ENCODE measurements around the gene B4GALNT3. TPM values are rescaled to one million over a fixed set of nuclear protein-coding genes. Genes with fewer than 3 reads are reported as not detected.

Gene B4GALNT3
- total and polyA plus RNA-seq, 2 of the 13 experiments (the other 11 are each of a cell fraction or from before 2014, with no cell fraction given), result 3.2 to 4.4 TPM

DNA sequence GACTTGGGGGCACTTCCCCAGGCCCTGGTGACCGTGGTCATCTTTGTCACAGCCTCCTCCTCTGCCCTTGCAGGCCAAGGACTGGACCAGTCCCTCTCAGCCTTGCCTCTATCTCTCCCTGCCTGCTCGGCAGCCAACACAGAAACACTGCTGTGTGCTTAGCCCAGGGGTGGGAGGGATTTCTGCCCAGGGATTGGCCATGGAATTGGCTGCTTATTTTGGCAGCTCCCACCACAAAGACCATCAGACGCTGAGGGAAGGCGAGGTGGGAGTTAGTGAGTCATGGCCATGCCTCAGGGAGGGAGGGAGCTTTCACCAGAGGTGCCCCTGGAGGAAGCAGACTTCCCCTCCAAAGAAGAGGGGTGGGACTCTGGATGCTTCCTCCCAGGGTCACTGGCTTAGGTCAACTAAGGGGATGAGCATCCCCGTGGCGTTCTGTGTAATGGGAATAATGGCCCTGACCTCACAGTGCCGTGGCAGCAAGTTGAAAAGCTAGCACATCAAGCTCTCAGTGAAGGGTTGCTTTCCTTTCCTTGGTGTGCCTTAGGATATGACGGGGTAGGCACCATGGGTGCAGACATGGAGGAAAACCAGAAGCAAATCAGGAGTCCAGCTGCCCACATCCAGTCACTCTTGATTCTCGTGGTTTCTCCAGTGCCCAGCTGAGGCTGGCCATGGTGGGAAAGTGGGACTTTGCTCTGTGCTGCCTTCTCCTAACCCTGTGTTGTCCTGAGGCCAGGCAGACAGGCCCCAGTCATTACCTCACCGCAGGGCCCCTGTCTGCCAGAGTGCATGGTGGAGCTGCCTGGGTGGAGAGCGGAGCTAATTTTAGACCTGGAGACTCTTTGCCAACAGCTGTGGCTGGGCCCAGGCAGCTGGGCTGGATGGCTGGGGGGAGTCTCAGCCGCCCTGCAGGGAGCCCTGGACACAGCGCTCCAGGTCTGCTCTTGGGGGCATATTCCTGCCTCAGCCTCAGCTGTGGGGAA lies 21.4 kb downstream of the B4GALNT3 start:
- Histone ChIP-seq H3K4me3 (replicated peaks in 1 of 3; ENCODE audit: insufficient read depth in 1 of 3, low read depth in 2 of 3, low read length in 3 of 3) (no peak overlapping the region), H4K20me1 (ENCODE audit: insufficient read depth, low read length) (no peaks in the 10 kb centered on the region), H3K27me3 (ENCODE audit: control insufficient read depth in 1 of 2, insufficient read depth in 2 of 2, low read length in 2 of 2) (no peaks in the 10 kb centered on the region), H3K36me3 (replicated peaks in 1 of 2; ENCODE audit: control insufficient read depth in 1 of 2, insufficient read depth in 2 of 2, low read length in 2 of 2) (no peaks in the 10 kb centered on the region), H3K9me3 (ENCODE audit: low read length) (no peaks in the 10 kb centered on the region), H3K79me2 (ENCODE audit: insufficient read depth, low read length) (no peaks in the 10 kb centered on the region), H3K4me2 (ENCODE audit: low read depth, low read length) (peak overlapping the region; percentile 13), H3K27ac (ENCODE audit: extremely low read length, insufficient read depth, low read length) (no peak overlapping the region), H2AFZ (ENCODE audit: low read length) (no peak overlapping the region), H3K4me1 (ENCODE audit: insufficient read depth, low read length) (peaks cover 14% of the 10 kb centered on the region), H3K9ac (ENCODE audit: insufficient read depth, low read depth, low read length) (no peak overlapping the region)
- ChIA-PET CTCF (ENCODE audit: low intra/inter-chr PET ratio, low total read pairs) (interaction anchor here (0.7 kb wide), 1 partner anchor 28 kb away, joined by 3 read pairs; no protein-coding TSS in a partner anchor), POLR2A (no interaction called here)
- intact Hi-C loops (cut with micrococcal nuclease; ENCODE audit: unreplicated experiment) (no loop called here), in situ Hi-C loops (cut with HindIII; ENCODE audit: extremely low pct_ligation_motif_present, low pct_unique_long_range_greater_than_20kb) (no loop called here)
- 41% methylated on average over 5 of the region's 13 CpGs for WGBS (ENCODE audit: low lambda C conversion rate)
- DNase-seq (ENCODE audit: low spot score) (peak; percentile 24), ATAC-seq (peak; percentile 98), FAIRE-seq (no peak)
- no TSS peak for BruUV-seq (replicated peaks)
- TF ChIP-seq, protein P1, sequence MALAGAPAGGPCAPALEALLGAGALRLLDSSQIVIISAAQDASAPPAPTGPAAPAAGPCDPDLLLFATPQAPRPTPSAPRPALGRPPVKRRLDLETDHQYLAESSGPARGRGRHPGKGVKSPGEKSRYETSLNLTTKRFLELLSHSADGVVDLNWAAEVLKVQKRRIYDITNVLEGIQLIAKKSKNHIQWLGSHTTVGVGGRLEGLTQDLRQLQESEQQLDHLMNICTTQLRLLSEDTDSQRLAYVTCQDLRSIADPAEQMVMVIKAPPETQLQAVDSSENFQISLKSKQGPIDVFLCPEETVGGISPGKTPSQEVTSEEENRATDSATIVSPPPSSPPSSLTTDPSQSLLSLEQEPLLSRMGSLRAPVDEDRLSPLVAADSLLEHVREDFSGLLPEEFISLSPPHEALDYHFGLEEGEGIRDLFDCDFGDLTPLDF (CRISPR knock-in tag; IDR thresholded peaks at IDR 0.05), result no peak
- TF ChIP-seq HNF4A (CRISPR knock-in tag; IDR thresholded peaks at IDR 0.05), result peak; percentile 60; the same call in 1 of the 2 replicates
- TF ChIP-seq GTF3A (CRISPR knock-in tag; conservative IDR thresholded peaks at IDR 0.05), result no peak
- no peak for TF ChIP-seq ZFP90 (CRISPR knock-in tag; IDR thresholded peaks at IDR 0.05; ENCODE audit: borderline replicate concordance)
- TF ChIP-seq PATZ1 (CRISPR knock-in tag; IDR thresholded peaks at IDR 0.05), result no peak
- TF ChIP-seq SYNCRIP (IDR thresholded peaks at IDR 0.05; ENCODE audit: insufficient read depth, low read depth, low read length), result no peak
- TF ChIP-seq THYN1 (CRISPR knock-in tag; IDR thresholded peaks at IDR 0.05; ENCODE audit: borderline replicate concordance, low read depth), result no peak
- TF ChIP-seq, protein P2, sequence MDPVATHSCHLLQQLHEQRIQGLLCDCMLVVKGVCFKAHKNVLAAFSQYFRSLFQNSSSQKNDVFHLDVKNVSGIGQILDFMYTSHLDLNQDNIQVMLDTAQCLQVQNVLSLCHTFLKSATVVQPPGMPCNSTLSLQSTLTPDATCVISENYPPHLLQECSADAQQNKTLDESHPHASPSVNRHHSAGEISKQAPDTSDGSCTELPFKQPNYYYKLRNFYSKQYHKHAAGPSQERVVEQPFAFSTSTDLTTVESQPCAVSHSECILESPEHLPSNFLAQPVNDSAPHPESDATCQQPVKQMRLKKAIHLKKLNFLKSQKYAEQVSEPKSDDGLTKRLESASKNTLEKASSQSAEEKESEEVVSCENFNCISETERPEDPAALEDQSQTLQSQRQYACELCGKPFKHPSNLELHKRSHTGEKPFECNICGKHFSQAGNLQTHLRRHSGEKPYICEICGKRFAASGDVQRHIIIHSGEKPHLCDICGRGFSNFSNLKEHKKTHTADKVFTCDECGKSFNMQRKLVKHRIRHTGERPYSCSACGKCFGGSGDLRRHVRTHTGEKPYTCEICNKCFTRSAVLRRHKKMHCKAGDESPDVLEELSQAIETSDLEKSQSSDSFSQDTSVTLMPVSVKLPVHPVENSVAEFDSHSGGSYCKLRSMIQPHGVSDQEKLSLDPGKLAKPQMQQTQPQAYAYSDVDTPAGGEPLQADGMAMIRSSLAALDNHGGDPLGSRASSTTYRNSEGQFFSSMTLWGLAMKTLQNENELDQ (CRISPR knock-in tag; IDR thresholded peaks at IDR 0.05; ENCODE audit: borderline replicate concordance), result no peak
- no peak for TF ChIP-seq CENPX (CRISPR knock-in tag; IDR thresholded peaks at IDR 0.05)
- 0 out of 2 replicates have a peak, but pooled peaks have one; percentile 38 for TF ChIP-seq KDM5B (CRISPR knock-in tag; IDR thresholded peaks at IDR 0.05; ENCODE audit: borderline replicate concordance)
- no peak for TF ChIP-seq ZBTB43 (CRISPR knock-in tag; conservative IDR thresholded peaks at IDR 0.05)
- no peak for TF ChIP-seq ZNF138 (CRISPR knock-in tag; IDR thresholded peaks at IDR 0.05; ENCODE audit: low read depth)
